NCI-H345 treated with DMSO at 0.1 percent for 48 hours (cell line): Measurements from ENCODE around the gene OTUD5.
A peak's percentile ranks its signal among the peaks of the same experiment; 100 is the strongest.

Experiments used
- DNase-seq: peaks from one replicate; lab custom pipeline; 2025; ENCODE audit not compliant: unreplicated experiment; lab: John Stamatoyannopoulos, UW

OTUD5 gene

DNA sequence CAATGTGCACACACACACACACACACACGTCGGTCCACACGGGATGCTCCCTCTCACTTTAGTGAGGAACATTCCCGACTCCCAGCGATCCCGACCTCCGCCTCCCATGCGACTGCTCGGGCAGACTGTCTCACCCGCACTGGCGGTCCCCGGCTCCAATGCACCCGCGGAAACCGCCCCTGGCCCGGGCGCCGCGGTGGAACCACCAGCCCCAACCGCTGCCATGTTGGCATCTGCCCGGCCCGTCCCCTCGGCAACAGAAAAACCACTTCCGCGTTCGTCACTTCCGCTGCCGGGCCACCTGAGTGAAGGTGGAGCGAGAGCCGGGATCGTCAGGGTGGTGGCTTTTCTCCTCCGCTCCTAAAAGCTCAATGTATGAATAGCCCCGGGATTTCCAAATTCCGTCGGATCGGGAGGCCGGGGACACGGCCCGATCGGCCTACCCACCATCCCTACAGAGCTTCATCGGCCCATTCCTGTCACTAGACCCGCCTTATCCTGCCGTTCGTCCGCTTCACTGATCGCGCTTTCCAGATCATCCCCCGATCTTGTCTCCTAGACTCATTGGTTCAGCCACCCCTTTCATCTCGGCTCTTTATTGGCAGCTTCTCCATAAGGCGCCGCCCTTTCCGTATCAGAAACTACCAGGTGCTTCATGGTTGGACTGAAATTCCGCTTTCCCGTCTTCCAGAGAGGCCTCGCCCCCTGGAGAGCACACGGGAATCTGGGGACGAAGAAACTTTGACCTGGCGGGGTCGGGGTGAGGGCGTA lies 45.8 kb downstream of the OTUD5 start, which contains the start of gene SLC35A2:
TSS of gene SLC35A2 (minus strand) at position 235 of the 771 bp plus-strand sequence. CDS start at position 225, 10 bp downstream.
- DNase-seq = peak; percentile 61

DNA sequence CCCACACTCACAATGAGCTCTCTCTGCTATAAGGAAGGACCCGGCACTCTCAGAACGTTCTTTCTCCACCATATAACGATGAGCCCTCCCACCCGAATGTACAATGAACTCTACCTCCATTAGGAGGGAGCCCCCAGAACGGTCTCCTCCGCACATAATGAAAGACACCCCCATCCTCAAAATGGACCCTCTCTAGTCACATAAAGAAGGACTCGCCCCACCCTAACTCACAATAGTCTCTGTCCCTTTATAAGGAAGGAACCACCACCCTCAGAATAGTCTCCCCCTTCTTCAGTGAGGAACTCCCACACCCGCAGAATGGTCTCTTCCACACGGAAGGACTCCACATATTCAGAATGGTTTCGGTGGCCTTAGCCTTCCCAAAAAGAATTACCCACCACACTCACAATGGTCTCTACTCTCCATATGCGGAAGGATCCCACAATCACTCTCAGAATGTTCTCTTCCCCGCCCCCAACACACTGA lies 46.4 kb downstream of the OTUD5 start:
- no peak for DNase-seq

DNA sequence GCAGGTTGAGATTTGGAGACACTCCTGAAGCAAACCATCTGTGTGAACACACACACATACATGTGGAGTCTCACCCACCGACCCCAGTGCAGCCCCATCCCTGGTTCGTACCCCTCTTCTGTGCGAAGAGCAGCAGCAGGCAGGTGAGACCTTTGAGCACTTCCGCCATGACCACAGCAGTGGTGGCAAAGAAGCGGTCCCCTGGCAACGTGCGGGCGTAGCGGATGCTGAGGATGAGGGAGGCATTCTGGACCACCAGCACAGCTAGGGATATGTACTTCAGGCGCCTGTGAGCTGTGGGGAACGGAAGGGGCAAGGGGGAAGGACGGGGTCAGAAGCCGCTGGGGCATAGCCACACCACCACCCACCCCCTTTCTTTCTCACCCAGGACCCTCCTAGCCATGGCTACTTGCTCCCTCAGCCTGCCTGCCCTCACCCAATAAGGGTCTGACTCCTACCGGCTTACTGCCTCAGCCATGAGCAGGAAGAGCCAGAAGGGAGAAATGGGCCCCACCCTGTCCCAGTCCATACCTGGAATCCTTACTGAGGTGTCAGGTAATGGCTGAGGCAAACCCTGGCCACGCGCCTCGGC lies 47.6 kb downstream of the OTUD5 start:
- DNase-seq = no peak

DNA sequence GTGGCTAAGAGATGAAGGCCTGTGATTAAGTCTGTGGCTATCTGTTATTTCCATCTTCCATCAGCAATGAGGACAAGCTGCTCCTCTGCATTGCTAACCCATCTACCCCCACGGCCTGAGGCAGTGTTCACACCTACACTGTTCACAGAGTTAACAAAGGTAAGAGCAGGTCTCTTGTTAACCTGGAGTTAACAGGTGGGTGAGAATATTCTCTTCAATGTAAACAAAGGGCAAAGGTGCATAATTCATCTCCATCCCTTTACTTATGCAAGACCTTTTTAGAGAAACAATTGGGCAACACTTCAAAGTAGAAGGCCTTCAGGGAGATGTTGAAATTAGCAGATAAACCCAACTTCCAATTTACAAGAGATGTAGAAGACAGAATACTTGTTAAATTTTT lies 48.8 kb downstream of the OTUD5 start:
- DNase-seq = no peak

DNA sequence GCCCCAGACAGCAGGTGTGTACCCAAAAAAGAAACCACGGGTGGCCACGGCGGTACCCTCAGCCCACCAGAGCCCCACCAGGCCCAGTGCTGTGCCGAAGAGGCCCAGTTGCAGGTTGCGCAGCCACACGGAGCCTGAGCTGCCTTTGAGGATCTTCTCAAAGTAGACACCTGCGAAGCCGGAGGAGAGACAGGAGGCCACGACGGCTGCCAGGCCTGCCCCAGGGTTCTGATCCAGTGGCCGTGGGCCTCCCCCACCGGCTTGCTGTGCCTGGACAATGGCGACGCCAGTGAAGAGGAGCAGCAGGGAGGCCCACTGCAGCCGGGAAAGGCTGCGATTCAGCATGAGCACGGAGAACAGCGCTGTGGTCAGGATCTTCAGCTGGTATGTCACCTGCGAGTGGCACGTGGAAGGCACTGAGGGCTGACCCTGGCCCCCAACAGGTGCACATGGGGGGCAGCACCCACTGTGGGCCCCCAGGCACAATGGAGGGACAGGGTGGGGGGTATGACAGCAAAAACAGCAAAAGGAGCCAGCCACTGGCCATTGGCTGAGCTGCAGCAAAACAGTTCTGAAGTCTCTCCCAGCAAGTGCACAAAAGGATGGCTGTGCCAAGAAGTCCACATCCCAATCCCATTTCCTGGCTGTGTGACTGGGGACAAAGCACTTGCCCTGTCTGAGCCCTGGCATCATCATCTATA lies 52.2 kb downstream of the OTUD5 start:
- DNase-seq = no peak

DNA sequence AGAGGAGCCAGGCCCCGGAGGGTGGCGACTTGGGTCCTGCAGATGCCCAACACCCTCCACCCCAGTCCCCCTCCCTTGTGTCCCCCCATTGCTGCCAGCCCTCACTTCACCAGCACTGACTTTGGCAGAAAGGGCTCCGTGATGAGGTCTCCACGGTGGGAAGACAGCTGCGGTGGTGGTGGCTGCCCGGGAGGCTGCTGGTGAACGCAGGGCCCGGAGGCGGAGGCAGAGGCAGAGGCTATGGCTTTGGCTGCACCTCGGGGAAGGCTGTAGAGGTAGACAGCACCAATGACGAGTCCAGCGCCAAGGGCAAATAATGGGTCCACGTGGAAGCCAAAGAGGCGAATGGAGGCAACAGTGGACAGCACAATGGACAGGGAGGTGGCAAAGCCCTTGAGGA lies 52.8 kb downstream of the OTUD5 start:
- no peak for DNase-seq

DNA sequence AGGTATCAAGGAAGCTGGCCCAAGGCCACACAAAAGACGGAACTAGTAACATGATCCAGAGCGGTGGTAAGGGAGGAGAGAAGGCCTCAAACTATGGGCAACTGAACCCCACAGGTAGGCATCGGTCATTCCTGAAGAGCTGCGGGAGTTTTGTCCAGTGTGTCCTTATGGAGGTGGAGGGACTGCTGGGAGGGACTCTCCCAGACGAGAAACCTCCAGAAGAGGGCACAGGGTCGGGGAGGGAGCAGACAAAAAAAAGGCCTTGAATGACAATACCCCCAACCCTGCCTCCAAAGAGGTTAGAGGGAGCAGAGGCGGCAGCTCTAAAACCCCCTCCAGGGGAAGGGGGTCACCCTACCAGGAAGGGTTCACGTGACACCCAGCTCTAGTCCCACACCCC lies 53.2 kb downstream of the OTUD5 start:
- no peak for DNase-seq

DNA sequence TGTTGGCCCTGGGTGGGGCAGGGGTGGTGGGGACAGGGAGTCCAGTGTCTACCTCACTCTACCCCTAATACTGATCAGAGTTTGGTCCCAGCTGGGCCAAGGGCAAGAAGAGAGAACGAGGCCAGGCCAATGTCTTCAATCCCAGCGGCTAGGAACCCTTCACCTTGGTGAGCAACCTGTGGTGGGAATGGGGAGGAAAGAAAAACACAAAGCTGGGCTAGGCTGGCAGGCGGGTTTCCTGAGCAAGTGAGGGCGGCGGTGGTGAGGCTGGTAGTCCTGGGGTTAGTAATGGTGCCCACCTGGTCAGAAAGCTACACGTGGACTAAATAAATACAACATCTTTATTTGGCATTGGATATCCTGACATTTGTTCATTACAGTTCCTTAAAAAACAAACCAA lies 54.1 kb downstream of the OTUD5 start:
- no peak for DNase-seq

DNA sequence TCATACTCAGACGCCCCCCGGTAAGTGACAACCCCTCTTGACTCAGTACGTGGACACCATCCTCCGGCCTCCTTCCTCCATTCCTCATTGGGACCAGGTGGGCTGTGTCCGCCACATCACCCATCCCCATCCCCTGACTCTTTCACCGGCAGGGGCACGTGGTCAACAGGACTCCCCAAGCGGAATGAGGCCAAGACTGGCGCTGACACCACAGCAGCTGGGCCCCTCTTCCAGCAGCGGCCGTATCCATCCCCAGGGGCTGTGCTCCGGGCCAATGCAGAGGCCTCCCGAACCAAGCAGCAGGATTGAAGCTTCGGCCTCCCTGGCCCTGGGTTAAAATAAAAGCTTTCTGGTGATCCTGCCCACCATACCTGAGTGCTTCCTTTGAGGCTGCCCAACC lies 54.6 kb downstream of the OTUD5 start:
- DNase-seq = no peak

DNA sequence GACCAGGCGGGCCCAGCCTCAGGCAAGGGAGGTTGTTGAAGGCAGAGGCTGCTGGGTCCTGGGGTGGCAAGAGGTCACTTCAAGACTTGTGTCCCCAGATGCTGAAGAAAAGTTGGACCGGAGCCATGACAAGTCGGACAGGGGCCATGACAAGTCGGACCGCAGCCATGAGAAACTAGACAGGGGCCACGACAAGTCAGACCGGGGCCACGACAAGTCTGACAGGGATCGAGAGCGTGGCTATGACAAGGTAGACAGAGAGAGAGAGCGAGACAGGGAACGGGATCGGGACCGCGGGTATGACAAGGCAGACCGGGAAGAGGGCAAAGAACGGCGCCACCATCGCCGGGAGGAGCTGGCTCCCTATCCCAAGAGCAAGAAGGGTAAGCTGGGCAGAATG lies 55.3 kb downstream of the OTUD5 start:
- DNase-seq = no peak

DNA sequence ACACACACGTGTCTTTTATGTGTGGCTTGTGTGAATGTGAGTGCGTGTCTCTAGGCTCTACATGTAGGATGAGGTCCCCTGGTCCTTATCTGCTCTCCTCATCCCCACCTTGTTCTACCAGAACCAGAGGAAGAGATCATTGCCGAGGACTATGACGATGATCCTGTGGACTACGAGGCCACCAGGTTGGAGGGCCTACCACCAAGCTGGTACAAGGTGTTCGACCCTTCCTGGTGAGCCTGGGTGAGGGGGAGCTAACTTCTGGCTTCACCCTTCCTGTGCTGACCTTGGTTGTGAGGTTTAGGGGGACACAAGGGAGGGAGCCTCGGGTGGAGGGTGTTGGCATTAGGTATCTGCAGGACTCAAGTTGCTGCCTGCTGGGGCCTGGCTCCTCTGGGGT lies 56.3 kb downstream of the OTUD5 start:
- no peak for DNase-seq

DNA sequence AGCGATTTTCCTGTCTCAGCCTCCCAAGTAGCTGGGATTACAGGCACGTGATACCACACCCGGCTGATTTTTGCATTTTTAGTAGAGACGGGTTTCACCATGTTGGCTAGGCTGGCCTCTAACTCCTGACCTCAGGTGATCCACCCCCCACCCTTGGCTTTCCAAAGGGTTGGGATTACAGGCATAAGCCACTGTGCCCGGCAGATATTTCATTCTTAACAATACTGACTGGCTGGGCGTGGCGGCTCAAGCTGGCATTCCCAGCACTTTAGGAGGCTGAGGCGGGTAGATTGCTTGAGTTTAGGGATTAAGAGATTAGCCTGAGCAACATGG lies 58.4 kb downstream of the OTUD5 start:
- no peak for DNase-seq

DNA sequence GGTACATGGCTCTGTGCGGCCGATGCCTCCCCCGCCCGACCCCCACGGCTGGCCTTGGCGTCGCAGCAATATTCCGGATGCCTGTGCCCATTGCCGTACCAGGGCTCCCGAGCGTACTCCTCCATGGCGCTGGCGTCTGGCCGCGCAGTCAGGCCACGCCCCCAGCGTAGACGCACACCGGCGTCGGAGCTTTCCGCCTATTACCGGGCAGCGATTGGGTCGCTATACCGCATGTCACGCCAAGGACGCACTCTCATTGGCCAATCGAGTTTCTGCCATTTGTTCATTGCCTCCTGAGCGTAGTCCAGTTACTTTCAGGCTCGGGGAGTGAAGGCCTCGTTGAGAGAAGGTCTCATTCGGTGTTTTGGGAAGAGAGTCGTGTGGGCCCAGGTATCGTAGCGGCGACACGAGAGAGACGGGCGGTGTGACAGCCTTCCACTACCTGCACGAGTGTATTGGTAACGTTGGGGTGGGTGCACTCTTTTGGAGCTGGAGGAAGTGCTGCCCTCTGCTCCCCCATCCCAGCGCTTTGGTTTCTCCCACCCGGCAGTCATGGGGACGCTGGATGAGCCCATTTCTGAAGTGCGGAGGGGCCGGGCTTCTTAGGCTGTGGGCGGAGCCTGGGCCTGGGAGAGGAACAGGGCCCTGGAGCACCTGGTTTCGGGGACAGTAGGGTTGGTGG lies 59.6 kb downstream of the OTUD5 start, which contains the start of the genes PQBP1 and TIMM17B:
TSS of gene PQBP1 (plus strand) at position 306 of the 682 bp plus-strand sequence. CDS start 580 bp downstream, outside the sequence.
TSS of gene TIMM17B (minus strand) at position 144 of the 682 bp plus-strand sequence. CDS start at position 125, 19 bp downstream.
- peak; percentile 86 for DNase-seq

DNA sequence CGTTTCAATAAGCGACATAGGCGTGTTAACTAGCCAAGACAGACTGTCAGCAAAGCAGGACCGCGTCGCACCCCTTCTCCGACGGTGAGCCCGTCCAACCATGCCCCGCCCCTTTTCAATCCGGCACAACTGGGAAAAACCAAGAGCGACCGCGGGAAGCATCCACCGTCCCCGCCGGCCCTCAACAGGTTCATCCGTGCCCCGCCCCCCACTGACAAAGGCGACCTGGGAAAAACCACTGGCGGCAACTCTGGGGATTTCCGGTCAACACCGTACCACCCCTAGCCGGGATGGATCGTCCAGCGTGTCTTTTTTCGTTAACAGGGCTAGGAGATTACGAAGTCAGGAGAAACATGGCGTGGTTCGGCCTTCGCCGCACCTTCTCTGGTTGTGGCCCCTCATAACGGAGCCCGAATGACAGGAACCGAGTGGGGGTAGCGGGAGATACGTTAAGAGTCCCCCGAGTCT lies 60.2 kb downstream of the OTUD5 start:
- peak; percentile 75 for DNase-seq

DNA sequence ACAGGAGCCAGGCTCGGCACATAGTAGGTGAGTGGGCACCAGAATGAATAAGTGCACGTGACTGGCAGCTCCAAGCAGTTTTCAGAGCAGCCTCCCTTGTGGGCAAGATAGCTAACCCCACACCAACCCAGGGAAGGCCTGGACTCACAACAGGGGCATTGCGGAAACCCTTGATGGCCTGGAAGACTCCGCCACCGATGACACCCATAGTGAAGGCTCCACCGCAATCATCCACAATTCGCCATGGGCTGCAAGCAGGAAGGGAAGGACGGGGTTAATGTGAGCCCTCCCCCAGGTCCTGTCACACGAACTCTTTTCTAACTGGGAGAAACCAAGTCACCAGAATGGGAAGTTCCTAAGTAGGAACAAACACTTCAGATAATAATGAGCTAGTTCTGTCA lies 60.8 kb downstream of the OTUD5 start:
- no peak for DNase-seq

DNA sequence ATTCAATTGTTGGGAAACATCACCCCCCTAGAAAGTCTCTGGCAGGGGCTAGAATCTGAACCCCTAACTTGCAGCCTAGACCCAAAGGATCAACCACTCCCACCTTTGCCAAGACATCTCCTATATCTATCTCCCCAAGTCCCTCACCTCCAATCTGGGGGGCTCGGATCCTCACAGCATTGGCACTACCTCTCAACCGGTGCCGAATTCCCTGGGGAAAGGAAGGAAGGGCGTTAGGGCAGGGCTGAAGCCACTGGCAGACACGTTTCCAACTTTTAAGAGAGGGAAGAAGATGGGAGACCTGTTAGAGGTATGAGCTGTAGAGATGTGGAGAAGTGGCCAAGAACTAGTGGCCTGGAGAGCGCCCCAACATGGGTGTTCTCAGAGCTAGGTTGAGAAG lies 62.5 kb downstream of the OTUD5 start:
- DNase-seq = no peak

DNA sequence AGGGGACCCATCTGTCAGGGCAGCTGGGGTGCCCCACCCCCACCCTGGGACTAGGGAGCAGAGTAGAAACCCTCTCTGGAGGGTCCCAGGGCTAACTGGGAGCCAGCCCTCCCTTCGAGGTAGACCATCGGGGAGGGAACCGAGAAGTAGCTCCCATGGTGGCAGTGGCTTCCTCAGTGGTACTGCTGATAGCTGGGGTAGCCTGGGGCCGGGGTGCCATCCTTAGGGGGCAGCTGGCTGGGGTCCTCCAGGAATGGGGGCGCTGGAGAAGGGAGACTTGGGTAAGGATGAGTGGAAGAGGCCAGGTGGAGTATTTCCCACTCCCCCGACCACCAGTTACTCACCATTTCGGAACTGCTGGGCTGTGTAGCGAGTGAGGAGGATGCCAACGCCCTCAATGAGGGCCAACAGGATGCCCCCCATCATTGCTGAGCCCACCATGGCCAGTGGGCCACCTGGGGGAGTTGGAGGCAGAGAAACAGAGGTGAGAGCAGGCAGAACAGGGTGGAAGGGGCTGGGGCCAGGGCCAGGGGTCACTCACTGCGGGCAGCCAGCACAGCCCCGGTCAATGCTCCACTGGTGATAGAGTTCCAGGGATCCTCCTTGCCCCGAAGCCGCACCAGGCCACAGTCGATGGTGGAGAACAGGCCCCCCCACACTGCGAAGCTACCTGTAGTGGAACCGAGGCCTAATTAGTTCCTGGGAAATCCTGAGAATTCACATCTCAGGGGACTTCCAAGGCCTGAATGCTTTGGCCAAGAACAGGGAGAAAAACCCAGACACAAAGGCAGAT lies 63.7 kb downstream of the OTUD5 start:
- no peak for DNase-seq

DNA sequence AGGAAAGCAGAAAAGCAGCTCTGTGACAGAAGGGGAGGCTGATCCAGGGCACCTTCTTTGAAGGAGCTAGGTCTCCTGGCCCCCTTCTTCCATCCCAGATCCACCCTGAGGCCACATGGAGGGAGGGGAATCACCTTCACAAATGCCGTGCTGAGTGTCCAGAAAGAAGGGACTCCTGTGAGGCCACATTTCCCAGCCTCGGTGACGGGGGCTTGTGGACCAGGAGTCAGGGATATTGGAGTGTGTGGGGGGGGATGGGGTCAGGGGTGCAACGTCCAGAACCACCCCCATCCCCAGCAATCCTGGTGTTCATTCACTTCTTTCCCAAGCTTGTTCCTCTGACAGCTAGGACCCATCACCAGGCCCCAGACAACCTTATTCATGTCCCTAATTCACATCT lies 64.5 kb downstream of the OTUD5 start:
- no peak for DNase-seq

DNA sequence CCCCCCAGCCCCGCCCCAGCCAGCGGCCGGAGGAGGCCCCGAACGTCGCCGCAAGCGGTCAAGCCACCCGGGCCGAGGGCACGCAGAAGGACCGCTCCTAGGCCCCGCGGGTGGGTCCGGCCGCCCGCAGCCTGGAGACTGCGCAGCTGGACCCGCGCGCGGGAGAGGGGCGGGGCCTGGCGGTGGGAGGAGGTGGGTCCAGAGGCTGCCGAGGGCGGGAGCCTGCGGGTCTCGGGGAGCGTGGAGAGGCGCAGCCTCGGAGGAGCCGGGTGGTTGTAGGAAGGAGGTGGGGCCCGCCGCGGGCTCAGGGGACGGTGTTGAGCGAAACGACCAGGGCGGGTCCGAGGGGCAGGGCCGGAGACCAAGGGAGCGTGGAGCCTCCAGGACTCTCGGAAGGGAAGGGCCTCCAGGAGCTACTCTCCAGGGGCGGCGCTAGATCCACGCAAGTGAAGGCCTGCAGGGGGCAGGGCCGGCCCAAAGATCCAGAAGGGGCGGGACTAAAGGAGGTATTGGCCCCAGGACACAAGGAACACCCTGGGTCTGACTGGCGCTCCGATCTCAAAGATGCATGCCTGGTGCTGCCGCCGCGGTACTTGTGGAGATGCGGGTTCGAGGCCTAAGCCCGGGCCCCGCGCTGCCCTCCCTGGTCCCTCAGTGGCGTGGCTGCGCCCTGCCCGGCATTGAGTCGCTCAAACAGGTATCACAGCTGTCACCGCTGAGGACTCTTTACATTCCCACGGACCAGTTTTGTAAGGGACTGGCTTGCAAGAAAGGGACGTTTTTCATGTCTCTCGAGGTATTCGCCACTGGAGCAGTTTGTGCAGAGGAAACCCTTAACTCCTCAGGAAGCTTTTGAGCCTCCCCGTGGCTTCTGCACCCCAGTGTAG lies 65.8 kb downstream of the OTUD5 start:
- DNase-seq = peak; percentile 65
